ENCODE data around the gene HAGHL.

- TF ChIP-seq, protein P1, sequence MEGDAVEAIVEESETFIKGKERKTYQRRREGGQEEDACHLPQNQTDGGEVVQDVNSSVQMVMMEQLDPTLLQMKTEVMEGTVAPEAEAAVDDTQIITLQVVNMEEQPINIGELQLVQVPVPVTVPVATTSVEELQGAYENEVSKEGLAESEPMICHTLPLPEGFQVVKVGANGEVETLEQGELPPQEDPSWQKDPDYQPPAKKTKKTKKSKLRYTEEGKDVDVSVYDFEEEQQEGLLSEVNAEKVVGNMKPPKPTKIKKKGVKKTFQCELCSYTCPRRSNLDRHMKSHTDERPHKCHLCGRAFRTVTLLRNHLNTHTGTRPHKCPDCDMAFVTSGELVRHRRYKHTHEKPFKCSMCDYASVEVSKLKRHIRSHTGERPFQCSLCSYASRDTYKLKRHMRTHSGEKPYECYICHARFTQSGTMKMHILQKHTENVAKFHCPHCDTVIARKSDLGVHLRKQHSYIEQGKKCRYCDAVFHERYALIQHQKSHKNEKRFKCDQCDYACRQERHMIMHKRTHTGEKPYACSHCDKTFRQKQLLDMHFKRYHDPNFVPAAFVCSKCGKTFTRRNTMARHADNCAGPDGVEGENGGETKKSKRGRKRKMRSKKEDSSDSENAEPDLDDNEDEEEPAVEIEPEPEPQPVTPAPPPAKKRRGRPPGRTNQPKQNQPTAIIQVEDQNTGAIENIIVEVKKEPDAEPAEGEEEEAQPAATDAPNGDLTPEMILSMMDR (IDR thresholded peaks at IDR 0.05): no peak
- no peak for TF ChIP-seq POLR2A (IDR thresholded peaks at IDR 0.05)
Measured at GRCh38 chr16:739560-740458, 12.9 kb downstream of the HAGHL start.
